GM12872 (cell line): ENCODE results near the gene OR56A5.
A peak's percentile ranks its signal among the peaks of the same experiment; 100 is the strongest.

Source experiments
- TF ChIP-seq, protein P1 (sequence below): IDR thresholded peaks from 3 replicates; pipeline ENCODE4 v1.5.1; 2011; ENCODE audit warnings: low read depth, mild to moderate bottlenecking, low read length, moderate library complexity; ENCODE audit not compliant: insufficient read depth

OR56A5 gene

DNA sequence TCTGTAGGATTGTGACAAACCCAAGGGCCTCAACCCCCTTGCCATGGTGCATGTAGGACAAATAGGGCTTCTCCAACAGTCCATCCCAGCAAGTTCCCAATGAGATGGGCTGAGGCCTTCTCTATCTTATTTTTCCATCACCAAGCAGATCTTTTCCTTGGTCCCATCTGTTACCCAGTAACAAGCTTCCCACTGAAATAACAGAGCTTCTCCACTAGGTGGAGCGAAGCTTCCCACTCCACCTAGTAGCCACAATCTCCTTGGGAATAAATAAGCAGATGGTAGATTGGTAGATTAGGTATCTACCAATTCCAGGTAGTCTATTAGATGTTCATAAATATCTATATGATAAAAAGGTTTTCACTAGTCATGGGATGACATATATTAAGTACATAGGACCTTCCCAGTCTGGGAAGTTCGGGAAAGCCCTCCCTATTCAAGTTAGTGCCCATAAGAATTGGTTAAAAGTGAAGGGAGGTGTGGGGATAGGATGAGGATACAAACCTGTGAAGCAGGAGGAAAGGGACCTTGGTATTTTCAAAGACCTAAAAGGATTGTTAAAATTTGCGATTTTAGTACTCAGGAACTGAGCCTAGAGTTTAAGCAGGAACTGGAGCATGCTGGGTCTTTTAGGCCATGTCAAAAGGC, 24.4 kb upstream of the OR56A5 start:
- TF ChIP-seq, protein P1, sequence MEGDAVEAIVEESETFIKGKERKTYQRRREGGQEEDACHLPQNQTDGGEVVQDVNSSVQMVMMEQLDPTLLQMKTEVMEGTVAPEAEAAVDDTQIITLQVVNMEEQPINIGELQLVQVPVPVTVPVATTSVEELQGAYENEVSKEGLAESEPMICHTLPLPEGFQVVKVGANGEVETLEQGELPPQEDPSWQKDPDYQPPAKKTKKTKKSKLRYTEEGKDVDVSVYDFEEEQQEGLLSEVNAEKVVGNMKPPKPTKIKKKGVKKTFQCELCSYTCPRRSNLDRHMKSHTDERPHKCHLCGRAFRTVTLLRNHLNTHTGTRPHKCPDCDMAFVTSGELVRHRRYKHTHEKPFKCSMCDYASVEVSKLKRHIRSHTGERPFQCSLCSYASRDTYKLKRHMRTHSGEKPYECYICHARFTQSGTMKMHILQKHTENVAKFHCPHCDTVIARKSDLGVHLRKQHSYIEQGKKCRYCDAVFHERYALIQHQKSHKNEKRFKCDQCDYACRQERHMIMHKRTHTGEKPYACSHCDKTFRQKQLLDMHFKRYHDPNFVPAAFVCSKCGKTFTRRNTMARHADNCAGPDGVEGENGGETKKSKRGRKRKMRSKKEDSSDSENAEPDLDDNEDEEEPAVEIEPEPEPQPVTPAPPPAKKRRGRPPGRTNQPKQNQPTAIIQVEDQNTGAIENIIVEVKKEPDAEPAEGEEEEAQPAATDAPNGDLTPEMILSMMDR, result peak; percentile 65; the same call in 2 of the 3 replicates

DNA sequence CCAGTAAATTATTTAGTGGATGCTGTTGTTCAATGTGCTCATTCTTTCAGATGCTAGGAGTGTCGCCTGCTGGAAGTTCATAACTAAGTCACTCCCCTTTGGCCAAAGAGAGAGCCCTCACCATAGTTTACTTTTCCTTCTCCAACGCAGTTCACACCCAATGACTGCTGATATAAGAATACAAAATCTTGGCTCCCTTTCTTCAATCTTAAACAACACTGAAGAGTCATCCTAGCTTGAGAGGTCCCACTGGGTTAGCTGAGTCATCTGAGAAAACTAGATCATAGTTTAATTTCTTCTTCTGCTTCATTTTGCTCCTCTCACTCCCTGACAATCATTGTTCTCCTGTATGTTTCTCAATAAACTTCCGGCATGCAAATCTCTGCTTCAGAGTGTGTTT, 23.9 kb upstream of the OR56A5 start:
- TF ChIP-seq, protein P1, result no peak

DNA sequence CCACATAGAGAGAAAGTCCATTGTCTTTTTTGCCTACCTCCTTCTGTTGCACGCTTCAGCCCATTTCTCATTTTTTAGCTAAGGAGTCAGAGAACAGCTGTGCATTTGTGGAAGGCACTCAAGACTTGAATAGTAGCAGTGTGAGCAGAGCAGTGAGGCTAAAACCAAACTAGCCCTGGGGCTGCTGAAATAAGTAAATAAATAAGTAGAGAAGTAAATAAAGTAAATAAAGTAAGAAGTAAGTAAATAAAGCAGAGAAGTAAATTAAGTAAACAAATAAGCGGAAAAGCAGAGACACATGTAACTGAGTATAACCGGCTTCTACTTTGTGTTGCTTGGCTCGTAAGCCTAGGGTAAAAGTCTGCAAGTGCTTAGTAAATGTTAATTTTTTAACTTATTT, 20.9 kb upstream of the OR56A5 start:
- TF ChIP-seq, protein P1, result no peak

DNA sequence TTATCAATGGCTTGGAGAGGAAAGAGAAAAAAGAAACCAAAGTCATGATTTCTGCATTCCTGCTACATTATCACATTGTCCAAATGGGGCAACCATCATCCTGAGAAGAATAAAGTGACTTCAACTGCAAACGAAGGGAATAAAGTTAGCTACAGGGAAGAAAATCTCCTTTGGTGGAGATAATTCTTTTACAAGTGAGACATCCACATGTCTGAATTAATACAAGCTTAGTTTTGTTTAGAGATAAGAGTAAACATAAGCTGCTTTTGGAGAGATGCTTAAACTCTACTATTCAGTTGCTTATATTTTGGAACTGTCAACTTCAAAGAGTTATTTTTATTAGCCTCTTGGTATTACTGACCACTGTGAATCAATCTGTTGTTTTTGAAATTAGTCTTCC, 18.6 kb upstream of the OR56A5 start, which contains the start of gene OR52L1:
OR52L1 (minus strand) TSS at position 101 of the 400 bp plus-strand sequence; CDS start at position 46, 55 bp downstream.
- TF ChIP-seq, protein P1, result no peak

DNA sequence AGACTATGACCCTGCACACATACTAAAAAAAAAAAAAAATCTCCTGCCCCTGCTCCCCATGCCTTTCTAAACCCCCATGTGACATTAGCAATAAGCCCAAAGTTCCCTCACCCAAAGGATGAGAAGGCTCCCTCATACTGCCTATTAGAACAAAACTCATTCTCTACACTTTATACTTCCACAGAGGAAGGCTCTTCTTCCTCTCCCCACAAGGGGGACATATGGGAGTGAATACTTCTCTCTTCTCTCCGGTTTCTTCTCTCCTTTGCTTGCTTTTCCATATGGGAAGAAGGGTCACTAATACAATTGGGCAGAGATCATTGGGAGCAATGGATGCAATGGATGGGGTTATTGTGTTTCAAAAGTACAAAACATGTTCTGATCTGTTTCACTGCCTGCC, 15.1 kb upstream of the OR56A5 start:
- TF ChIP-seq, protein P1, result no peak

DNA sequence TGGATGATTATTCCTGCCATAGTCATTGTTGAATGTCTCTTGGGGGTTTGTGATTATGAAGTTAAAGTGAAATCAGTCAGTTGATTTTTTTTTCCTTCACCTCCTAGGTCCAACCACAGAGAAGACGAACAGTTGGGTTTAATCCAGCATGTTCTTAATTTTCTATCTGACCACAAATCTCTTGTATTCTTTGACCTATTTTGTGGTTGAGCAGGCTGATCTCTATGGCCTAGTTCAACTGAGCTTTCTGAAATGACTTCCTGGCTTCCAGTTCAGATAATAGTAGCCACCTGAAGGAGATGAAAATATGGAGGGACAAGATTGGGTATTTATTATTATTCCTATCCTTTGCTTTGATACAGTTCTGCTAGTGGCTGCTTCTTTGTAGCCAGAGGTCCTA, 5.2 kb upstream of the OR56A5 start:
- TF ChIP-seq, protein P1, result no peak

DNA sequence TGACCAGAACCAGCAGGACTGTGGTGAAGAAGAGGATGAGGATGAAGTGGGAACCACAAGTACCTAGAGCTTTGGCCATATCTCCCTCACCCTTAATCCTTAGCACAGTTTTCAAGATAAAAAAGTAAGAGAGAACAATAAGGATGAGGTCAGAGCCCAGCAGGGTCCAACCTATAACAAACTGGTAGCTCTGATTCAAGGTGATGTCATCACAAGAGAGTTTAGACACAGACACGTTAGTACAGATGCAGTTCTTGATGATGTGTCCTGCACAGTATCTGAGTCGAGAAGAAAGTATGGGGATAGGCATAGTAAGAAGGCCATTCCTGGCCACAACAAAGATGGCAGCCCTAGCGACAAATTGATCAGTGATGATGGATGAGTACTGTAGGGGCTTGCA, 586 bp downstream of the OR56A5 start:
- TF ChIP-seq, protein P1, result no peak
